ENCODE results near the gene EPG5.

DNA sequence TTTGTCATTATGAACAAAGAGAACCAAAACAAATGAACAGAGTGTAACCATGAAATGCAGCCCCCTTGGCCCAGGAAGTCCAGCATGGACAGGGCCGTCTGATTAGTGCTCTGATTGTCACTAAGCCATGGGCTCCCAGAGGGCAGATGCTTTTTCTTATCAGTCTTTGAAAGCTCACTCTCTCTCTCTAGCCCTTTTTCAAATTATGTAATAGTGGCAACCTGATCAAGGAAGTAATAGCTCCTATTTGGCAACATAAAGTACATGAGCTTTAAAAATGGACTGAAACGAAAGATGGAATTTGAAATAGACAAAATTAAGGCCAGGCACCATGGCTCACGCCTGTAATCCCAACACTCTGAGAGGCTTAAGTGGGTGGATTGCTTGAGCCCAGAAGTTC lies 32.4 kb upstream of the EPG5 start:
- TF ChIP-seq POLR2A (IDR thresholded peaks at IDR 0.05), result no peak
- TF ChIP-seq, protein P1, sequence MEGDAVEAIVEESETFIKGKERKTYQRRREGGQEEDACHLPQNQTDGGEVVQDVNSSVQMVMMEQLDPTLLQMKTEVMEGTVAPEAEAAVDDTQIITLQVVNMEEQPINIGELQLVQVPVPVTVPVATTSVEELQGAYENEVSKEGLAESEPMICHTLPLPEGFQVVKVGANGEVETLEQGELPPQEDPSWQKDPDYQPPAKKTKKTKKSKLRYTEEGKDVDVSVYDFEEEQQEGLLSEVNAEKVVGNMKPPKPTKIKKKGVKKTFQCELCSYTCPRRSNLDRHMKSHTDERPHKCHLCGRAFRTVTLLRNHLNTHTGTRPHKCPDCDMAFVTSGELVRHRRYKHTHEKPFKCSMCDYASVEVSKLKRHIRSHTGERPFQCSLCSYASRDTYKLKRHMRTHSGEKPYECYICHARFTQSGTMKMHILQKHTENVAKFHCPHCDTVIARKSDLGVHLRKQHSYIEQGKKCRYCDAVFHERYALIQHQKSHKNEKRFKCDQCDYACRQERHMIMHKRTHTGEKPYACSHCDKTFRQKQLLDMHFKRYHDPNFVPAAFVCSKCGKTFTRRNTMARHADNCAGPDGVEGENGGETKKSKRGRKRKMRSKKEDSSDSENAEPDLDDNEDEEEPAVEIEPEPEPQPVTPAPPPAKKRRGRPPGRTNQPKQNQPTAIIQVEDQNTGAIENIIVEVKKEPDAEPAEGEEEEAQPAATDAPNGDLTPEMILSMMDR (IDR thresholded peaks at IDR 0.05), result no peak
